ENCODE results near the gene BABAM2. TPM values are rescaled to one million over a fixed set of nuclear protein-coding genes. Genes with fewer than 3 reads are reported as not detected.

The BABAM2 gene
- total and polyA plus RNA-seq, 2 of the 4 experiments (the other 2 are of a cell fraction) = 20.9 to 23.1 TPM

GRCh38 chr2:28342081-28342967, 451.8 kb downstream of the BABAM2 start (continued):
- TF ChIP-seq FOS (IDR thresholded peaks at IDR 0.05; ENCODE audit: low read depth, low read length) (peak; percentile 75; the same call in 1 of the 2 replicates), MAZ (IDR thresholded peaks at IDR 0.05; ENCODE audit: borderline replicate concordance, low read depth, low read length) (peak; percentile 18; the same call in 1 of the 2 replicates)
